IMR-90 (cell line): Measurements from ENCODE around the gene DMRTC2. TPM values are rescaled to one million over a fixed set of nuclear protein-coding genes. Genes with fewer than 3 reads are reported as not detected.

Experiments used
- ATAC-seq: fragments of 200-7000 bp; cut with Tn5 transposase; 2 replicates; pipeline ENCODE4 v1.9.1; 2020; ENCODE audit warnings: low read depth, mild to moderate bottlenecking, moderate library complexity
- BruUV-seq: library from RNA; stranded (reverse); fragments of 400-500 nt; replicated peaks from 2 replicates; lab custom pipeline; 2021; lab: Mats Ljungman, UMichigan
- CTCF ChIA-PET: fragments of 300-600 bp; formaldehyde crosslinking; extraction: SDS; loops from one replicate; lab custom pipeline; 2021; ENCODE audit warnings: antibody characterized with exemption; lab: Yijun Ruan, JAX
- POLR2A ChIA-PET: fragments of 300-600 bp; sonication (Branson Sonifier 250); formaldehyde crosslinking; loops from one replicate; lab custom pipeline; 2022; ENCODE audit warnings: antibody characterized with exemption; ENCODE audit not compliant: unreplicated experiment; lab: Charles Lee
- DNase-seq: peaks from one replicate; pipeline ENCODE4 v3.0.0; 2013
- H2AFZ ChIP-seq: replicated peaks from 2 replicates; pipeline ENCODE3; 2013; ENCODE audit warnings: low read length, mild to moderate bottlenecking; ENCODE audit not compliant: poor library complexity
- H2AK5ac ChIP-seq: 2 replicates; pipeline ENCODE4 v1.6.1; 2013; ENCODE audit warnings: low read depth, low read length, inconsistent platforms
- H2AK9ac ChIP-seq: replicated peaks from 2 replicates; pipeline ENCODE3; 2013; ENCODE audit warnings: mild to moderate bottlenecking, low read depth, low read length, moderate library complexity; ENCODE audit not compliant: poor library complexity
- H2BK120ac ChIP-seq: 2 replicates; pipeline ENCODE4 v1.6.1; 2013; ENCODE audit warnings: low read depth, low read length, inconsistent platforms
- H2BK15ac ChIP-seq: 3 replicates; pipeline ENCODE4 v1.6.1; 2013; ENCODE audit warnings: low read depth, low read length, inconsistent platforms
- H2BK20ac ChIP-seq: 2 replicates; pipeline ENCODE4 v1.6.1; 2013; ENCODE audit warnings: low read depth, mild to moderate bottlenecking, inconsistent platforms, low read length, moderate library complexity
- H2BK5ac ChIP-seq: 2 replicates; pipeline ENCODE4 v1.6.1; 2013; ENCODE audit warnings: mild to moderate bottlenecking, low read depth, low read length, inconsistent platforms; ENCODE audit not compliant: poor library complexity, severe bottlenecking
- H3K14ac ChIP-seq: replicated peaks from 2 replicates; pipeline ENCODE4 v1.6.1; 2013; ENCODE audit warnings: low read depth, low read length, inconsistent platforms
- H3K18ac ChIP-seq: 2 replicates; pipeline ENCODE4 v1.6.1; 2013; ENCODE audit warnings: low read depth, low read length, control low read depth
- H3K23ac ChIP-seq: 2 replicates; pipeline ENCODE4 v1.6.1; 2013; ENCODE audit warnings: low read depth, low read length, inconsistent platforms
- H3K27ac ChIP-seq: 2 replicates; pipeline ENCODE4 v1.5.1; 2013; ENCODE audit warnings: mild to moderate bottlenecking, control low read depth, low read length; ENCODE audit not compliant: insufficient read depth
- H3K27me3 ChIP-seq: 2 replicates; pipeline ENCODE4 v1.6.1; 2013; ENCODE audit warnings: low read length; ENCODE audit not compliant: control insufficient read depth, insufficient read depth
- H3K36me3 ChIP-seq: 2 replicates; pipeline ENCODE4 v1.6.1; 2013; ENCODE audit warnings: low read length, mixed read lengths; ENCODE audit not compliant: control insufficient read depth, insufficient read depth
- H3K4ac ChIP-seq: 2 replicates; pipeline ENCODE4 v1.6.1; 2013; ENCODE audit warnings: low read depth, low read length, inconsistent platforms
- H3K4me1 ChIP-seq: 2 replicates; pipeline ENCODE4 v1.6.1; 2013; ENCODE audit warnings: low read length, mixed read lengths; ENCODE audit not compliant: control insufficient read depth, insufficient read depth
- H3K4me2 ChIP-seq: 2 replicates; pipeline ENCODE4 v1.6.1; 2013; ENCODE audit warnings: low read depth, mild to moderate bottlenecking, control low read depth, low read length, moderate library complexity
- H3K4me3 ChIP-seq: 2 replicates; pipeline ENCODE4 v1.5.1; 2013; ENCODE audit warnings: low read depth, mild to moderate bottlenecking, control low read depth, low read length, moderate library complexity; ENCODE audit not compliant: insufficient read depth
- H3K56ac ChIP-seq: 2 replicates; pipeline ENCODE4 v1.6.1; 2013; ENCODE audit warnings: low read length, inconsistent platforms; ENCODE audit not compliant: insufficient read depth; ENCODE audit errors: extremely low read depth
- H3K79me1 ChIP-seq, 2 experiments: 2 replicates each; pipeline ENCODE4 v1.6.1; 2013; ENCODE audit warnings: low read length in 2 of 2, inconsistent platforms in 1 of 2, low read depth in 1 of 2
- H3K9ac ChIP-seq: 2 replicates; pipeline ENCODE4 v1.6.1; 2013; ENCODE audit warnings: low read depth, low read length, control low read depth
- H3K9me1 ChIP-seq: 2 replicates; pipeline ENCODE4 v1.6.1; 2013; ENCODE audit warnings: low read length, inconsistent platforms; ENCODE audit not compliant: insufficient read depth
- H3K9me3 ChIP-seq: 2 replicates; pipeline ENCODE4 v1.6.1; 2013; ENCODE audit warnings: low read length; ENCODE audit not compliant: control insufficient read depth, insufficient read depth
- H4K20me1 ChIP-seq: 2 replicates; pipeline ENCODE4 v1.6.1; 2013; ENCODE audit warnings: low read length, inconsistent platforms; ENCODE audit not compliant: insufficient read depth
- H4K5ac ChIP-seq: 2 replicates; pipeline ENCODE4 v1.6.1; 2013; ENCODE audit warnings: mild to moderate bottlenecking, low read depth, low read length, control low read depth
- H4K8ac ChIP-seq, 2 experiments: 2 replicates each; pipeline ENCODE4 v1.6.1; 2013; ENCODE audit warnings: low read depth in 2 of 2, low read length in 2 of 2, control low read depth in 1 of 2, inconsistent platforms in 1 of 2
- H4K91ac ChIP-seq: 2 replicates; pipeline ENCODE4 v1.6.1; 2013; ENCODE audit warnings: low read depth, low read length, inconsistent platforms; ENCODE audit not compliant: insufficient read depth
- BHLHE40 ChIP-seq: fragments of 150-350 bp; IDR thresholded peaks from 2 replicates; pipeline ENCODE4 v1.6.1; 2016; ENCODE audit warnings: mild to moderate bottlenecking, low read depth, low read length
- CEBPB ChIP-seq: IDR thresholded peaks from 2 replicates; pipeline ENCODE4 v1.6.1; 2012; ENCODE audit warnings: low read depth, low read length, improper control_type of control experiment
- CHD1 ChIP-seq: IDR thresholded peaks from 2 replicates; pipeline ENCODE4 v1.6.1; 2012; ENCODE audit warnings: low read depth, low read length, improper control_type of control experiment
- CTCF ChIP-seq: conservative IDR thresholded peaks from 2 replicates; pipeline ENCODE4 v1.5.1; 2012; ENCODE audit warnings: mild to moderate bottlenecking, low read depth, low read length, improper control_type of control experiment
- FOS ChIP-seq: fragments of 150-350 bp; IDR thresholded peaks from 2 replicates; pipeline ENCODE4 v1.6.1; 2016; ENCODE audit warnings: low read depth, low read length
- MAFK ChIP-seq: IDR thresholded peaks from 2 replicates; pipeline ENCODE4 v1.6.1; 2012; ENCODE audit warnings: low read depth, low read length, improper control_type of control experiment
- MAZ ChIP-seq: IDR thresholded peaks from 2 replicates; pipeline ENCODE4 v1.6.1; 2012; ENCODE audit warnings: low read depth, mild to moderate bottlenecking, low read length, improper control_type of control experiment, moderate library complexity, borderline replicate concordance
- MXI1 ChIP-seq: IDR thresholded peaks from 2 replicates; pipeline ENCODE4 v1.6.1; 2012; ENCODE audit warnings: low read depth, mild to moderate bottlenecking, low read length, moderate library complexity, borderline replicate concordance
- NFE2L2 ChIP-seq: fragments of 150-350 bp; IDR thresholded peaks from 2 replicates; pipeline ENCODE4 v1.6.1; 2016; ENCODE audit warnings: low read depth, mild to moderate bottlenecking, low read length
- POLR2A ChIP-seq: IDR thresholded peaks from 2 replicates; pipeline ENCODE4 v1.6.1; 2012; ENCODE audit warnings: mild to moderate bottlenecking, low read depth, low read length
- RAD21 ChIP-seq: IDR thresholded peaks from 2 replicates; pipeline ENCODE4 v1.6.1; 2012; ENCODE audit warnings: low read length, improper control_type of control experiment
- RCOR1 ChIP-seq: IDR thresholded peaks from 2 replicates; pipeline ENCODE4 v1.6.1; 2012; ENCODE audit warnings: mild to moderate bottlenecking, low read length, improper control_type of control experiment; ENCODE audit not compliant: insufficient replicate concordance
- RFX5 ChIP-seq: IDR thresholded peaks from 2 replicates; pipeline ENCODE4 v1.8.0; 2012; ENCODE audit warnings: low read depth, mild to moderate bottlenecking, low read length, moderate library complexity
- SMC3 ChIP-seq: fragments of 150-350 bp; IDR thresholded peaks from 2 replicates; pipeline ENCODE4 v1.6.1; 2016; ENCODE audit warnings: low read depth, mild to moderate bottlenecking, antibody characterized with exemption, low read length, moderate library complexity
- USF2 ChIP-seq: fragments of 150-350 bp; IDR thresholded peaks from 2 replicates; pipeline ENCODE4 v1.6.1; 2017; ENCODE audit warnings: mild to moderate bottlenecking, antibody characterized with exemption, low read length, low read depth
- WGBS, 2 experiments: methylation state at CpG; one replicate each; pipeline versions ENCODE4 v1.1.5 to v1.1.7; 2013; ENCODE audit warnings: missing lambda C conversion rate in 2 of 2; ENCODE audit not compliant: insufficient read length in 1 of 2; ENCODE audit errors: extremely low coverage in 2 of 2; 5-methylcytosine and 5-hydroxymethylcytosine counted together
- dilution Hi-C: fragments of 300-500 bp; cut with HindIII; formaldehyde crosslinking; loops from one replicate; pipeline ENCODE4 v1.14.3; 2018; ENCODE audit warnings: low sequenced_read_pairs; ENCODE audit not compliant: unreplicated experiment
- in situ Hi-C: fragments of 300-500 bp; cut with MboI; formaldehyde crosslinking; loops from 3 replicates; pipeline ENCODE4 v1.14.3; 2019; ENCODE audit warnings: low sequenced_read_pairs, inconsistent platforms, mixed read lengths
- intact Hi-C: fragments of 100-400 bp; cut with micrococcal nuclease; formaldehyde crosslinking; loops from 2 replicates; pipeline ENCODE4 v1.10.0; 2022
- polyA plus RNA-seq, 3 experiments: library from polyadenylated mRNA; depleted of rRNA; stranded (reverse); fragments of >200 nt; gene quantifications; 2 replicates each; pipeline ENCODE4 v1.2.3, GENCODE V29; 2012; ENCODE audit warnings: low replicate concordance in 1 of 3
- total RNA-seq: library from RNA; depleted of rRNA; stranded (reverse); fragments of >200 nt; gene quantifications from 2 replicates; pipeline ENCODE4 v1.2.3, GENCODE V29; 2012

The DMRTC2 gene
- total and polyA plus RNA-seq, 2 of the 4 experiments (the other 2 are of a cell fraction) = not detected

- H3K18ac ChIP-seq = no peak overlapping the region
- WGBS, 2 experiments = 81% methylated on average over 3 of the region's 19 CpGs; no CpG with 5 or more reads in 1 of the 2 experiments
- no peak overlapping the region for H2BK5ac ChIP-seq
- no peak overlapping the region for H2BK120ac ChIP-seq
- H3K23ac ChIP-seq = no peak overlapping the region
- H3K27ac ChIP-seq = no peak overlapping the region
- dilution Hi-C loops = no loop called here
- peaks cover 28% of the 10 kb centered on the region for H3K27me3 ChIP-seq
- no peak for DNase-seq
- no peak overlapping the region for H2AK9ac ChIP-seq
- H3K4me1 ChIP-seq = no peaks in the 10 kb centered on the region
- no peak overlapping the region for H2AK5ac ChIP-seq
- H4K8ac ChIP-seq = no peak overlapping the region
- no peak overlapping the region for H2BK20ac ChIP-seq
- no peak overlapping the region for H4K5ac ChIP-seq
- no TSS peak for BruUV-seq
- no peak overlapping the region for H3K56ac ChIP-seq
- POLR2A ChIA-PET = no interaction called here
- in situ Hi-C loops = no loop called here
- no peak overlapping the region for H2AFZ ChIP-seq
- H2BK15ac ChIP-seq = no peak overlapping the region
- intact Hi-C loops = no loop called here
- H3K4ac ChIP-seq = no peak overlapping the region
- TF ChIP-seq BHLHE40 (no peak), SMC3 (no peak), RFX5 (no peak), CTCF (no peak), POLR2A (no peak), MAFK (no peak), NFE2L2 (no peak), RAD21 (no peak), CHD1 (no peak), MAZ (no peak), USF2 (no peak), MXI1 (no peak), CEBPB (no peak), RCOR1 (no peak), FOS (no peak)
- H3K79me1 ChIP-seq = no peaks in the 10 kb centered on the region
- H3K36me3 ChIP-seq = no peaks in the 10 kb centered on the region
- H3K14ac ChIP-seq = no peak overlapping the region
- CTCF ChIA-PET = no interaction called here
- H3K9ac ChIP-seq = no peak overlapping the region
- H4K20me1 ChIP-seq = no peaks in the 10 kb centered on the region
- no peaks in the 10 kb centered on the region for H3K9me1 ChIP-seq
- no peaks in the 10 kb centered on the region for H3K9me3 ChIP-seq
- H3K4me2 ChIP-seq = no peak overlapping the region
- no peak for ATAC-seq
- no peak overlapping the region for H3K4me3 ChIP-seq
- H4K91ac ChIP-seq = no peak overlapping the region
Observed at GRCh38 chr19:41847351-41848105, 2.7 kb downstream of the DMRTC2 start.
